DND-41 (cell line): Measurements from ENCODE around the gene B4GALT3.

Source experiments
- ATAC-seq: fragments of 200-7000 bp; cut with Tn5 transposase; 3 replicates; pipeline ENCODE4 v1.9.1; 2021; ENCODE audit warnings: low read depth; ENCODE audit not compliant: insufficient read depth
- DNase-seq: peaks from one replicate; pipeline ENCODE4 v3.0.0-alpha.2; 2020
- H2AFZ ChIP-seq: 2 replicates; pipeline ENCODE4 v1.6.0; 2012; ENCODE audit warnings: low read depth, low read length
- H3K27ac ChIP-seq: 2 replicates; pipeline ENCODE4 v1.5.1; 2012; ENCODE audit warnings: low read length, inconsistent platforms
- H3K27me3 ChIP-seq: fragments of 200-600 bp; sonication (generic); 2 replicates; pipeline ENCODE4 v1.6.0; 2012; ENCODE audit warnings: low read length, mild to moderate bottlenecking, inconsistent platforms; ENCODE audit not compliant: insufficient read depth, poor library complexity
- H3K36me3 ChIP-seq: 2 replicates; pipeline ENCODE4 v1.5.1; 2012; ENCODE audit warnings: low read length, inconsistent platforms; ENCODE audit not compliant: insufficient read depth
- H3K4me1 ChIP-seq: 2 replicates; pipeline ENCODE4 v1.5.1; 2012; ENCODE audit warnings: mild to moderate bottlenecking, low read length; ENCODE audit not compliant: insufficient read depth
- H3K4me2 ChIP-seq: 2 replicates; pipeline ENCODE4 v1.6.0; 2012; ENCODE audit warnings: mild to moderate bottlenecking, moderate library complexity, low read length, inconsistent platforms; ENCODE audit not compliant: insufficient read depth
- H3K4me3 ChIP-seq, 2 experiments: fragments of 200-600 bp in 1 of 2; shearing (Covaris generic) in 1 of 2; 2 replicates each; pipeline ENCODE4 v1.5.1; 2012 to 2016; ENCODE audit warnings: inconsistent platforms in 2 of 2, low read length in 2 of 2, mild to moderate bottlenecking in 2 of 2, low read depth in 1 of 2, moderate library complexity in 1 of 2
- H3K79me2 ChIP-seq: 2 replicates; pipeline ENCODE4 v1.6.0; 2012; ENCODE audit warnings: low read length, inconsistent platforms; ENCODE audit not compliant: insufficient read depth
- H3K9ac ChIP-seq: 2 replicates; pipeline ENCODE4 v1.6.0; 2012; ENCODE audit warnings: low read depth, mild to moderate bottlenecking, inconsistent platforms, low read length, moderate library complexity
- H3K9me3 ChIP-seq: 2 replicates; pipeline ENCODE4 v1.5.1; 2012; ENCODE audit warnings: low read length, moderate library complexity, mild to moderate bottlenecking, inconsistent platforms; ENCODE audit not compliant: insufficient read depth, severe bottlenecking
- H4K20me1 ChIP-seq: 2 replicates; pipeline ENCODE4 v1.6.0; 2012; ENCODE audit warnings: low read length; ENCODE audit not compliant: insufficient read depth
- CTCF ChIP-seq: IDR thresholded peaks from 2 replicates; pipeline ENCODE4 v1.5.1; 2012; ENCODE audit warnings: borderline replicate concordance, low read length, moderate library complexity, mild to moderate bottlenecking; ENCODE audit not compliant: poor library complexity, severe bottlenecking; ENCODE audit errors: extremely low read depth
- EZH2 ChIP-seq: IDR thresholded peaks from 3 replicates; pipeline ENCODE4 v1.6.1; 2012; ENCODE audit warnings: borderline replicate concordance, low read depth, mild to moderate bottlenecking, moderate library complexity, low read length, inconsistent platforms; ENCODE audit not compliant: severe bottlenecking

B4GALT3 gene

GRCh38 chr1:161199506-161200139 lies 22.3 kb upstream of the B4GALT3 start:
- no peaks in the 10 kb centered on the region for H3K27me3 ChIP-seq
- H3K27ac ChIP-seq: no peak overlapping the region
- no peak overlapping the region for H3K4me2 ChIP-seq
- H3K9me3 ChIP-seq: no peaks in the 10 kb centered on the region
- H3K9ac ChIP-seq: no peak overlapping the region
- no peak overlapping the region for H3K4me3 ChIP-seq
- no peak for TF ChIP-seq EZH2
- TF ChIP-seq CTCF: no peak
- DNase-seq (no peak), ATAC-seq (no peak)
- peaks cover 14% of the 10 kb centered on the region for H3K36me3 ChIP-seq
- peaks cover 30% of the 10 kb centered on the region for H3K4me1 ChIP-seq
- peaks cover 25% of the 10 kb centered on the region for H3K79me2 ChIP-seq
- H4K20me1 ChIP-seq: no peaks in the 10 kb centered on the region
- H2AFZ ChIP-seq: no peak overlapping the region

GRCh38 chr1:161198897-161199431 lies 21.7 kb upstream of the B4GALT3 start, which contains the start of gene ADAMTS4:
ADAMTS4 (minus strand) TSS chr1:161199054; CDS start chr1:161198627, 427 bp downstream.
- no peaks in the 10 kb centered on the region for H3K9me3 ChIP-seq
- H3K79me2 ChIP-seq: peaks cover 18% of the 10 kb centered on the region
- no peak within 1 kb of the TSS for H3K4me2 ChIP-seq
- H3K36me3 ChIP-seq: peaks cover 8% of the 10 kb centered on the region
- DNase-seq (no peak), ATAC-seq (no peak)
- no peak within 1 kb of the TSS for H3K9ac ChIP-seq
- H3K4me3 ChIP-seq: no peak within 1 kb of the TSS
- no peaks in the 10 kb centered on the region for H3K27me3 ChIP-seq
- peaks cover 25% of the 10 kb centered on the region for H3K4me1 ChIP-seq
- no peak within 1 kb of the TSS for H2AFZ ChIP-seq
- TF ChIP-seq CTCF (no peak), EZH2 (no peak)
- H4K20me1 ChIP-seq: no peaks in the 10 kb centered on the region
- no peak within 1 kb of the TSS for H3K27ac ChIP-seq

DNA sequence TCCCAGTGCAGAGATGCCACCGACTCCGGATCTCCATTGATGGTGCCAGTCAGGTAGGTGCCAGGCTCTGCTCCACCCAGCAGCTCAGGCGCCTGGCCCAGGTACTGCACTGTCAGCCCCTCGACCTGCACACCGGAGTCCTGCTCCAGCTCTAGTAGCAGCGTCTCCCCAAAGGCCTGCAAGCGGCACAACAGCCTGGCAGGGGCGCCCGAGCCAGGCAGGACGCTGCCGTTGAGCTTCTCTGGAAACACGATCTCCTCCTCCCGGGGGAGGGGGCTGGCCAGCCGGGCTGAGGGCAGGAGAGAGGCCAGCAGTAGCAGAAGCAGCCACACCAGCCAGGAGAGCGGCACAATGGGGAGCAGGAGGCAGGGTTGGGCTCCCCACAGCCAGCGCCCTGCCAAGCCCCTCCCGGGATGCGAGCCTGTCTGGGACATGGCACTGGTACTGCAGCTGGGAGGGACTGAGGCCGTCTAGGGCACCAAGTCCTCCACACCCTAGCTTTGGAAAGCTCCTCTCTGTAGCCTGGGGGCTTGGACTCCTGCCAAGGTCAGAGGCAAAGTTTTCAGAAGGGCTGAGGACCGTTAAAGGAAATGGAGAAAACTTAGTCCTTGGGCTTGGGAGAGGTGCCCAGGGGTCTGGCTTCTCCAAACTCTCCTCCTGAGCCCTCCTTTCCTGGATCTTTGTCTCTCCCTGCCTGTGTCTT lies 21.0 kb upstream of the B4GALT3 start:
- TF ChIP-seq CTCF: no peak
- TF ChIP-seq EZH2: no peak
- no peak for ATAC-seq
- peaks cover 12% of the 10 kb centered on the region for H3K79me2 ChIP-seq
- no peak overlapping the region for H3K27ac ChIP-seq
- H4K20me1 ChIP-seq: no peaks in the 10 kb centered on the region
- H3K36me3 ChIP-seq: peaks cover 2% of the 10 kb centered on the region
- no peak overlapping the region for H2AFZ ChIP-seq
- H3K27me3 ChIP-seq: no peaks in the 10 kb centered on the region
- H3K4me2 ChIP-seq: no peak overlapping the region
- H3K9ac ChIP-seq: no peak overlapping the region
- DNase-seq: no peak
- peaks cover 18% of the 10 kb centered on the region for H3K4me1 ChIP-seq
- no peak overlapping the region for H3K4me3 ChIP-seq
- H3K9me3 ChIP-seq: no peaks in the 10 kb centered on the region
